Stomach (tissue), 9 donors: ENCODE measurements around the gene MEIOSIN. TPM values are rescaled to one million over a fixed set of nuclear protein-coding genes. Genes with fewer than 3 reads are reported as not detected.
A peak's percentile ranks its signal among the peaks of the same experiment; 100 is the strongest.

Source experiments
- DNase-seq, 2 donors: peaks; one replicate each; pipeline versions ENCODE4 v3.0.0 to v3.0.0-alpha.2; 2013 to 2019
- H3K27ac ChIP-seq, 5 donors: fragments of 200-600 bp in 4 of 5; sonication (generic) in 4 of 5; one replicate each; pipeline ENCODE4 v1.5.1; 2013 to 2019; ENCODE audit warnings: mild to moderate bottlenecking in 1 of 5, moderate library complexity in 1 of 5
- H3K27me3 ChIP-seq, 3 donors: fragments of 200-600 bp; sonication (generic); one replicate each; pipeline ENCODE4 v1.5.1; 2017 to 2019; ENCODE audit warnings: mixed run types in 1 of 3
- H3K36me3 ChIP-seq, 4 donors: fragments of 200-600 bp; sonication (generic); 1 replicate in 3 of 4; 2 replicates in 1 of 4; pipeline ENCODE4 v1.5.1; 2016 to 2019
- H3K4me1 ChIP-seq, 4 donors: fragments of 200-600 bp; sonication (generic); one replicate each; pipeline ENCODE4 v1.5.1; 2016 to 2019
- H3K4me3 ChIP-seq, 4 donors: fragments of 200-600 bp; sonication (generic) in 3 of 4; one replicate each; pipeline ENCODE4 v1.5.1; 2016 to 2019; ENCODE audit warnings: mild to moderate bottlenecking in 1 of 4
- H3K9me3 ChIP-seq, 4 donors: fragments of 200-600 bp; sonication (generic); one replicate each; pipeline ENCODE4 v1.5.1; 2016 to 2019
- CTCF ChIP-seq, 7 experiments: fragments of 450-650 bp in 4 of 7; fragments of 200-600 bp in 3 of 7; sonication (generic) in 3 of 7; IDR thresholded peaks; one replicate each; pipeline ENCODE4 v1.5.1; 2016 to 2019; ENCODE audit warnings: antibody characterized with exemption in 7 of 7, control low read depth in 2 of 7, mild to moderate bottlenecking in 1 of 7
- EP300 ChIP-seq: sonication (generic); formaldehyde crosslinking; IDR thresholded peaks from one replicate; pipeline ENCODE4 v1.6.1; 2017; ENCODE audit warnings: antibody characterized with exemption
- POLR2A ChIP-seq, 4 donors: fragments of 450-650 bp; IDR thresholded peaks; one replicate each; pipeline ENCODE4 v1.6.1; 2016; ENCODE audit warnings: antibody characterized with exemption in 4 of 4, control low read depth in 2 of 4, mild to moderate bottlenecking in 1 of 4, moderate library complexity in 1 of 4
- POLR2AphosphoS5 ChIP-seq, 3 donors: sonication (generic); formaldehyde crosslinking; IDR thresholded peaks; one replicate each; pipeline ENCODE4 v1.6.1; 2016; ENCODE audit warnings: antibody characterized with exemption in 3 of 3
- WGBS, 5 donors: extraction: QIAGEN DNeasy Blood & Tissue Kit in 3 of 5; methylation state at CpG; one replicate each; pipeline versions ENCODE4 v1.1.5 to v1.1.7; 2013 to 2018; 5-methylcytosine and 5-hydroxymethylcytosine counted together
- intact Hi-C: fragments of 100-400 bp; cut with DNase I; formaldehyde crosslinking; loops from one replicate; pipeline ENCODE4 v1.15.1; 2023; ENCODE audit warnings: low total_unique reads
- polyA plus RNA-seq, 3 donors: library from polyadenylated mRNA; stranded (reverse); fragments of 200-250 nt; gene quantifications; one replicate each; pipeline ENCODE4 v1.2.3, GENCODE V29; 2013
- total RNA-seq, 5 donors: library from RNA; depleted of rRNA; stranded (reverse); fragments of >200 nt; gene quantifications; one replicate each; pipeline versions ENCODE4 v1.1.0 to v1.2.3, GENCODE V29; 2014 to 2016
- donor health status: healthy with polysubstance abuse.
- donor health status: Bipolar disorder and iron deficiency.
- donor health status: healthy.

Gene MEIOSIN
- total and polyA plus RNA-seq, 8 donors: not detected

DNA sequence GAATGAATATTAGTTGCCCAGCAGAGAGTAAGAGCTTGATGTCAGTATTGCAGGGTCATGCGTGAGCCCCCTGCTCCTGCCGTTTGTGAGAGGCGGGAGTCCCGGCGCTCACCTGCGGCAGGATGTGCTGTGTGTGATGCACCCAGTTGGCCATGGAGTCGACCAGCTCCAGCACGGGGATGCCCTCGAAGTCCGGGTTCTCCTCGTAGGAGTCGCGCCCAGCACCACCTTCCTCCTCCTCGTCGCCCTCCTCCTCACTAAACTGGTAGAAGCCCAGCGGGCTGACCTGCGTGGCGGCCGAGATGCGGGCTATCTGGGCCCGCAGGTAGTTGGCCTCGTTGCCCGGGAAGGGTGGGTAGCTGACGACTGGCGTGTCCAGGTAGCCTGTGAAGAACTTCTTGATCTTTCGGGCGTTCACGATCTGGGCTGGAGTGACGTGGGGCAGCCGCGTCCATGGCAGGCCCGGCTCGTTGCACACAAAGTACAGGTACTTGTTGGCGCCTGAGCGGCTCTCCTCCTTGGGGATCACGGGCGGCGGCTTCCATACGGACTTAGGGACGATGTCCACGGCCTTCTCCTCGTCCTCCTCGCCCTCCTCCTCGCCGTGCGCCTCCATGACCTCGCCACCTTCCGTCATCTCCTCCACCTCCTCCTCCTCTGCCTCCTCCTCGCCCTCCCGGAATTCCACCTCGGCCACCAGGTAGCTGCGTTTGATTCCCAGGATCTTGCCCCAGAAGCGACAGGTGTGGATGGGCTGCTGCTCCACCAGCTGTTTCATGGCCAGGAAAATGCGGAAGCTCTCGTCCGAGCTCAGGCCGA lies 71.1 kb downstream of the MEIOSIN start:
- DNase-seq: no peak
- intact Hi-C loops: no loop called here
- no peak overlapping the region for H3K27ac ChIP-seq
- TF ChIP-seq EP300 (no peak), POLR2AphosphoS5 (IDR thresholded peaks at IDR 0.05) (no peak), CTCF (IDR thresholded peaks at IDR 0.05) (no peak), POLR2A (IDR thresholded peaks at IDR 0.05) (no peak)
- no peak overlapping the region for H3K4me3 ChIP-seq
- WGBS, 5 donors: 85 to 88% (median 86%) methylated on average over 49 to 57 of the region's 57 CpGs
- peaks cover 0 to 27% (median 0%) of the 10 kb centered on the region in 3 donors for H3K27me3 ChIP-seq
- no peaks in the 10 kb centered on the region for H3K36me3 ChIP-seq
- no peaks in the 10 kb centered on the region for H3K9me3 ChIP-seq
- peaks cover 0 to 3% (median under 1%) of the 10 kb centered on the region in 4 donors for H3K4me1 ChIP-seq

DNA sequence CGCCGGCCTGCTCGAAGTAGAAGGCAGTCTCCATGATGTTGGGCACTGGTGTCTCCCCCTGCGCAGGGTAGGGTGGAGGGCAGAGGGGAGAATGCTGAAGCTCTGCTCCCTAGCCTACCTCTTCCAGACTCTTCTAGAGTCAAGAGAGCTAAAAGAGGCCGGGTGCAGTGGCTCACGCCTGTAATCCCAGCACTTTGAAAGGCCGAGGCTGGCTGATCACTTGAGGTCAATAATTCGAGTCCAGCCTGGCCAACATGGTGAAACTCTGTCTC lies 71.7 kb downstream of the MEIOSIN start:
- WGBS, 5 donors: 88 to 92% (median 90%) methylated on average over 7 to 8 of the region's 8 CpGs
- H3K27ac ChIP-seq: no peak overlapping the region
- no peak for DNase-seq
- H3K9me3 ChIP-seq: no peaks in the 10 kb centered on the region
- TF ChIP-seq CTCF (IDR thresholded peaks at IDR 0.05): no peak
- no peak for TF ChIP-seq POLR2A (IDR thresholded peaks at IDR 0.05)
- no peak for TF ChIP-seq EP300
- no peak for TF ChIP-seq POLR2AphosphoS5 (IDR thresholded peaks at IDR 0.05)
- peaks cover 0 to 6% (median 0%) of the 10 kb centered on the region in 4 donors for H3K4me1 ChIP-seq
- peaks cover 0 to 27% (median 0%) of the 10 kb centered on the region in 3 donors for H3K27me3 ChIP-seq
- H3K36me3 ChIP-seq: no peaks in the 10 kb centered on the region
- no peak overlapping the region for H3K4me3 ChIP-seq
- intact Hi-C loops: no loop called here

GRCh38 chr19:45805719-45806118 lies 72.5 kb downstream of the MEIOSIN start:
- Histone ChIP-seq H3K9me3 (no peaks in the 10 kb centered on the region), H3K4me1 (peaks cover 0 to 10% (median 0%) of the 10 kb centered on the region in 4 donors), H3K27ac (no peak overlapping the region), H3K4me3 (no peak overlapping the region), H3K36me3 (no peaks in the 10 kb centered on the region), H3K27me3 (peaks cover 0 to 21% (median 0%) of the 10 kb centered on the region in 3 donors)
- TF ChIP-seq EP300 (no peak), CTCF (IDR thresholded peaks at IDR 0.05) (no peak), POLR2A (IDR thresholded peaks at IDR 0.05) (no peak), POLR2AphosphoS5 (IDR thresholded peaks at IDR 0.05) (no peak)
- intact Hi-C loops: no loop called here
- no peak for DNase-seq

GRCh38 chr19:45809643-45810159 lies 76.5 kb downstream of the MEIOSIN start:
- intact Hi-C loops: no loop called here
- 44 to 62% (median 54%) methylated on average over 7 of the region's 7 CpGs for WGBS, 5 donors
- Histone ChIP-seq H3K36me3 (peaks cover 0 to 5% (median under 1%) of the 10 kb centered on the region in 4 donors), H3K4me1 (peaks cover 0 to 10% (median 0%) of the 10 kb centered on the region in 4 donors), H3K27me3 (peaks cover 0 to 10% (median 0%) of the 10 kb centered on the region in 3 donors), H3K4me3 (no peak overlapping the region), H3K27ac (no peak overlapping the region), H3K9me3 (no peaks in the 10 kb centered on the region)
- peak in 1 of 2 donors; percentile 16 for DNase-seq
- TF ChIP-seq CTCF (IDR thresholded peaks at IDR 0.05) (no peak), POLR2A (IDR thresholded peaks at IDR 0.05) (no peak), EP300 (no peak), POLR2AphosphoS5 (IDR thresholded peaks at IDR 0.05) (no peak)
